ENCODE results near the gene TSPAN9. TPM values are rescaled to one million over a fixed set of nuclear protein-coding genes. Genes with fewer than 3 reads are reported as not detected.

TSPAN9 gene
- total and polyA plus RNA-seq, 2 of the 4 experiments (the other 2 are of a cell fraction) = 17.7 to 39.1 TPM

DNA sequence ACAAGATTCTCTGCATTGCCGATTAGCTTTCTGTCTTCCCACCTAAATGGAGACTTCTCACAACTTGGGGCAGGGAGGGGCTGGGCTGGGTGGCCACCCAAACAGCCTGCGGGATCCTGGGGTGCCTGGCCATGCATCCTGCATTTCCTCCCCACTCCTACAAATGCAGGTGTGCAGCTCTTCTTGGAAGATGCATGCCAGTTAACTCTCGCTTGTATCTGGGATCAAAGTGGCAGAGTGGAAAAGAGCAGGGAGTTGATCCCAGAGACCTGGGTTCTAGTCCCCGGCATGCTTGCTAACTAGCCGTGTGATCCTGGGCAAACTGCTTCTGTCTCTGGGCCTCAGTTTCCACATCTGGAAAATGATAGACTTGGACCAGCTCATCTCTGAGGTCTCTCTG is 136.6 kb downstream of the TSPAN9 start:
- Histone ChIP-seq H3K9me3 (ENCODE audit: control insufficient read depth, insufficient read depth, low read length) (no peaks in the 10 kb centered on the region), H3K56ac (ENCODE audit: extremely low read depth, insufficient read depth, low read length) (no peak overlapping the region), H4K20me1 (ENCODE audit: insufficient read depth, low read length) (no peaks in the 10 kb centered on the region), H3K14ac (replicated peaks; ENCODE audit: low read depth, low read length) (no peak overlapping the region), H3K4me1 (ENCODE audit: control insufficient read depth, insufficient read depth, low read length) (peaks cover 15% of the 10 kb centered on the region), H3K27ac (ENCODE audit: insufficient read depth, low read length) (no peak overlapping the region), H3K23ac (ENCODE audit: low read depth, low read length) (no peak overlapping the region), H2BK20ac (ENCODE audit: low read depth, low read length) (no peak overlapping the region), H4K5ac (ENCODE audit: low read depth, low read length) (no peak overlapping the region), H3K36me3 (ENCODE audit: control insufficient read depth, insufficient read depth, low read length) (no peaks in the 10 kb centered on the region; the same call in 1 of the 2 replicates), H3K18ac (ENCODE audit: low read depth, low read length) (no peak overlapping the region), H4K8ac (ENCODE audit: low read depth in 2 of 2, low read length in 2 of 2) (no peak overlapping the region), H3K4ac (ENCODE audit: low read depth, low read length) (no peak overlapping the region), H3K9me1 (ENCODE audit: insufficient read depth, low read length) (peaks cover 12% of the 10 kb centered on the region), H3K9ac (ENCODE audit: low read depth, low read length) (no peak overlapping the region), H2AK9ac (replicated peaks; ENCODE audit: low read depth, low read length, poor library complexity) (no peak overlapping the region), H2BK120ac (ENCODE audit: low read depth, low read length) (no peak overlapping the region), H3K4me2 (ENCODE audit: low read depth, low read length) (no peak overlapping the region), H4K91ac (ENCODE audit: insufficient read depth, low read depth, low read length) (no peak overlapping the region), H2BK15ac (ENCODE audit: low read depth, low read length) (no peak overlapping the region), H2BK5ac (ENCODE audit: low read depth, low read length, poor library complexity, severe bottlenecking) (no peak overlapping the region), H3K79me1 (ENCODE audit: low read depth in 1 of 2, low read length in 2 of 2) (peaks cover 0 to 10% of the 10 kb centered on the region in 2 experiments; a peak in 2 of 4 replicates), H2AK5ac (ENCODE audit: low read depth, low read length) (no peak overlapping the region), H3K27me3 (ENCODE audit: control insufficient read depth, insufficient read depth, low read length) (no peaks in the 10 kb centered on the region), H2AFZ (replicated peaks; ENCODE audit: low read length, poor library complexity) (no peak overlapping the region), H3K4me3 (ENCODE audit: insufficient read depth, low read depth, low read length) (no peak overlapping the region)
- no peak for ATAC-seq (ENCODE audit: low read depth)
- ChIA-PET POLR2A (ENCODE audit: unreplicated experiment) (no interaction called here), CTCF (no interaction called here)
- intact Hi-C loops (cut with micrococcal nuclease) (no loop called here), in situ Hi-C loops (cut with MboI; ENCODE audit: low sequenced_read_pairs) (no loop called here), dilution Hi-C loops (cut with HindIII; ENCODE audit: low sequenced_read_pairs, unreplicated experiment) (no loop called here)
- TF ChIP-seq SMC3 (IDR thresholded peaks at IDR 0.05; ENCODE audit: low read depth, low read length) (no peak), NFE2L2 (IDR thresholded peaks at IDR 0.05; ENCODE audit: low read depth, low read length) (no peak), POLR2A (IDR thresholded peaks at IDR 0.05; ENCODE audit: low read depth, low read length) (no peak), MAZ (IDR thresholded peaks at IDR 0.05; ENCODE audit: borderline replicate concordance, low read depth, low read length) (no peak), MXI1 (IDR thresholded peaks at IDR 0.05; ENCODE audit: borderline replicate concordance, low read depth, low read length) (no peak), BHLHE40 (IDR thresholded peaks at IDR 0.05; ENCODE audit: low read depth, low read length) (no peak), RCOR1 (IDR thresholded peaks at IDR 0.05; ENCODE audit: insufficient replicate concordance, low read length) (no peak), MAFK (IDR thresholded peaks at IDR 0.05; ENCODE audit: low read depth, low read length) (no peak), RAD21 (IDR thresholded peaks at IDR 0.05; ENCODE audit: low read length) (no peak), RFX5 (IDR thresholded peaks at IDR 0.05; ENCODE audit: low read depth, low read length) (no peak), FOS (IDR thresholded peaks at IDR 0.05; ENCODE audit: low read depth, low read length) (no peak), CHD1 (IDR thresholded peaks at IDR 0.05; ENCODE audit: low read depth, low read length) (no peak), CEBPB (IDR thresholded peaks at IDR 0.05; ENCODE audit: low read depth, low read length) (no peak)
- TF ChIP-seq, protein P1, sequence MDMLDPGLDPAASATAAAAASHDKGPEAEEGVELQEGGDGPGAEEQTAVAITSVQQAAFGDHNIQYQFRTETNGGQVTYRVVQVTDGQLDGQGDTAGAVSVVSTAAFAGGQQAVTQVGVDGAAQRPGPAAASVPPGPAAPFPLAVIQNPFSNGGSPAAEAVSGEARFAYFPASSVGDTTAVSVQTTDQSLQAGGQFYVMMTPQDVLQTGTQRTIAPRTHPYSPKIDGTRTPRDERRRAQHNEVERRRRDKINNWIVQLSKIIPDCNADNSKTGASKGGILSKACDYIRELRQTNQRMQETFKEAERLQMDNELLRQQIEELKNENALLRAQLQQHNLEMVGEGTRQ (IDR thresholded peaks at IDR 0.05; ENCODE audit: low read depth, low read length) = no peak
- TF ChIP-seq, protein P2, sequence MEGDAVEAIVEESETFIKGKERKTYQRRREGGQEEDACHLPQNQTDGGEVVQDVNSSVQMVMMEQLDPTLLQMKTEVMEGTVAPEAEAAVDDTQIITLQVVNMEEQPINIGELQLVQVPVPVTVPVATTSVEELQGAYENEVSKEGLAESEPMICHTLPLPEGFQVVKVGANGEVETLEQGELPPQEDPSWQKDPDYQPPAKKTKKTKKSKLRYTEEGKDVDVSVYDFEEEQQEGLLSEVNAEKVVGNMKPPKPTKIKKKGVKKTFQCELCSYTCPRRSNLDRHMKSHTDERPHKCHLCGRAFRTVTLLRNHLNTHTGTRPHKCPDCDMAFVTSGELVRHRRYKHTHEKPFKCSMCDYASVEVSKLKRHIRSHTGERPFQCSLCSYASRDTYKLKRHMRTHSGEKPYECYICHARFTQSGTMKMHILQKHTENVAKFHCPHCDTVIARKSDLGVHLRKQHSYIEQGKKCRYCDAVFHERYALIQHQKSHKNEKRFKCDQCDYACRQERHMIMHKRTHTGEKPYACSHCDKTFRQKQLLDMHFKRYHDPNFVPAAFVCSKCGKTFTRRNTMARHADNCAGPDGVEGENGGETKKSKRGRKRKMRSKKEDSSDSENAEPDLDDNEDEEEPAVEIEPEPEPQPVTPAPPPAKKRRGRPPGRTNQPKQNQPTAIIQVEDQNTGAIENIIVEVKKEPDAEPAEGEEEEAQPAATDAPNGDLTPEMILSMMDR (conservative IDR thresholded peaks at IDR 0.05; ENCODE audit: low read depth, low read length) = no peak
- TF ChIP-seq, protein P3, sequence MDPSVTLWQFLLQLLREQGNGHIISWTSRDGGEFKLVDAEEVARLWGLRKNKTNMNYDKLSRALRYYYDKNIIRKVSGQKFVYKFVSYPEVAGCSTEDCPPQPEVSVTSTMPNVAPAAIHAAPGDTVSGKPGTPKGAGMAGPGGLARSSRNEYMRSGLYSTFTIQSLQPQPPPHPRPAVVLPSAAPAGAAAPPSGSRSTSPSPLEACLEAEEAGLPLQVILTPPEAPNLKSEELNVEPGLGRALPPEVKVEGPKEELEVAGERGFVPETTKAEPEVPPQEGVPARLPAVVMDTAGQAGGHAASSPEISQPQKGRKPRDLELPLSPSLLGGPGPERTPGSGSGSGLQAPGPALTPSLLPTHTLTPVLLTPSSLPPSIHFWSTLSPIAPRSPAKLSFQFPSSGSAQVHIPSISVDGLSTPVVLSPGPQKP (IDR thresholded peaks at IDR 0.05; ENCODE audit: borderline replicate concordance, low read depth, low read length) = no peak
- 100% methylated on average over 2 of the region's 5 CpGs; no CpG with 5 or more reads in 1 of the 2 experiments for WGBS, 2 experiments (ENCODE audit: extremely low coverage in 2 of 2, insufficient read length in 1 of 2)
- no peak for DNase-seq
- BruUV-seq (replicated peaks) = no TSS peak
